ENCODE measurements around the gene MPP3. TPM values are rescaled to one million over a fixed set of nuclear protein-coding genes. Genes with fewer than 3 reads are reported as not detected.

Gene MPP3
- polyA plus RNA-seq, 1 donor (not counting 4 experiments of a cell fraction or from before 2014, with no cell fraction given), result 7.4 TPM

DNA sequence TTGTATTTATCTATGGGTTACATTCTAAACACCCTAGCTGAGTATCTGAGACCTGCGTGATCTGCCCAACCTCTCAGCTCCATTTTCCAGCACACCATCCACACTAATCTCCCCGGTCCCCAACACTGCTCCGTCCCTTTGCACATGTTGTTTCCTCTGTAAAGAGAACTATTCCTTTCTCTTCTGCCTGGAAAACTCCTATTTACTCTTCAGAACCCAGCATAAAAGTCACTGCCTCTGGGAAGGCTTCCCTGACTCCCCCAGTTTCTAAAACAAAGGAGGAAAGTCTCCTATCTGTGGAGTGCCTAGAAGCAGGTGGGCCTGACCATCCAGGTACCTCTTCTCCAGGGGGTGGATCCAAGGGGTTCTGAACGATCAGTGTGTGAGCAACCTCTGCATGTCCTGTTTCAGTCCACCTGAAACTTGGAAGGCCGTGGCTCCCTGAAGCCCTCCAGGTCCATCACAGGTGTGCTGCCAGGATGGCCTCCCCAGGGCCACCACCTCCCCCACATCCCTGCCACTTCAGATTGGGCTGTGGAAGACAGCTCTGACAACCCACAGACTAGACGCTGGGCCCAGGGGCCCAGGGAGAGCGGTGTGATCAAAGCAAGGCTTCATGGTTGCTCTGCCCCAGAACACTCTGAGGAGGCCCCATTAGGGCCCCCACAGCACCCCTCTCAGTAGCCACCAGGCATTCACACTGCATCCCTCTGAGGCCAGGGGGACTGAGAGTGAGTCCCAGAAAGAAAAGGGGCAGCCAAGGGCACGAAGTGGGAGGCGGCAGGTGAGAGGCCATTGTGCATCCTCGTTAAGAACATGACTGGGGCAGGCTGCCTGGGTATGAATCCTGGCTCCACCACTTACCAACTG is 20.3 kb downstream of the MPP3 start:
- no peak overlapping the region for H3K27ac ChIP-seq (ENCODE audit: control insufficient read depth, insufficient read depth, low read length)
- no peak overlapping the region for H3K4me3 ChIP-seq (ENCODE audit: control insufficient read depth in 2 of 3, extremely low read depth in 1 of 3, insufficient read depth in 2 of 3, low read depth in 1 of 3, low read length in 3 of 3)
- H3K27me3 ChIP-seq (ENCODE audit: control insufficient read depth, extremely low read depth, insufficient read depth, low read length), result no peaks in the 10 kb centered on the region
- dilution Hi-C loops (cut with MboI; ENCODE audit: extremely low pct_ligation_motif_present, low sequenced_read_pairs), result no loop called here
- H3K4me2 ChIP-seq (ENCODE audit: control insufficient read depth, extremely low read depth, insufficient read depth, low read depth, low read length), result no peak overlapping the region
- DNase-seq (ENCODE audit: low read depth, low spot score), result no peak
- H3K4me1 ChIP-seq (ENCODE audit: control insufficient read depth, extremely low read depth, insufficient read depth, low read length), result peaks cover 9% of the 10 kb centered on the region
- no peak for TF ChIP-seq EZH2 (IDR thresholded peaks at IDR 0.05; ENCODE audit: low read length)
- TF ChIP-seq, protein P1, sequence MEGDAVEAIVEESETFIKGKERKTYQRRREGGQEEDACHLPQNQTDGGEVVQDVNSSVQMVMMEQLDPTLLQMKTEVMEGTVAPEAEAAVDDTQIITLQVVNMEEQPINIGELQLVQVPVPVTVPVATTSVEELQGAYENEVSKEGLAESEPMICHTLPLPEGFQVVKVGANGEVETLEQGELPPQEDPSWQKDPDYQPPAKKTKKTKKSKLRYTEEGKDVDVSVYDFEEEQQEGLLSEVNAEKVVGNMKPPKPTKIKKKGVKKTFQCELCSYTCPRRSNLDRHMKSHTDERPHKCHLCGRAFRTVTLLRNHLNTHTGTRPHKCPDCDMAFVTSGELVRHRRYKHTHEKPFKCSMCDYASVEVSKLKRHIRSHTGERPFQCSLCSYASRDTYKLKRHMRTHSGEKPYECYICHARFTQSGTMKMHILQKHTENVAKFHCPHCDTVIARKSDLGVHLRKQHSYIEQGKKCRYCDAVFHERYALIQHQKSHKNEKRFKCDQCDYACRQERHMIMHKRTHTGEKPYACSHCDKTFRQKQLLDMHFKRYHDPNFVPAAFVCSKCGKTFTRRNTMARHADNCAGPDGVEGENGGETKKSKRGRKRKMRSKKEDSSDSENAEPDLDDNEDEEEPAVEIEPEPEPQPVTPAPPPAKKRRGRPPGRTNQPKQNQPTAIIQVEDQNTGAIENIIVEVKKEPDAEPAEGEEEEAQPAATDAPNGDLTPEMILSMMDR (optimal IDR thresholded peaks at IDR 0.05 in 1 of 3, IDR thresholded peaks at IDR 0.05 in 1 of 3, conservative IDR thresholded peaks at IDR 0.05 in 1 of 3; ENCODE audit: extremely low read depth in 1 of 3, insufficient read depth in 2 of 3, low read length in 3 of 3), result no peak
- H2AFZ ChIP-seq (ENCODE audit: control insufficient read depth, low read length), result no peak overlapping the region
- no peaks in the 10 kb centered on the region for H3K9me1 ChIP-seq (ENCODE audit: control insufficient read depth, extremely low read depth, insufficient read depth, low read length)
- H3K9me3 ChIP-seq (ENCODE audit: control insufficient read depth, low read depth, low read length), result no peaks in the 10 kb centered on the region
- H3K9ac ChIP-seq (ENCODE audit: control insufficient read depth, extremely low read depth, insufficient read depth, low read length), result no peak overlapping the region
- FAIRE-seq, result no peak
- H3K36me3 ChIP-seq (ENCODE audit: control insufficient read depth in 2 of 2, extremely low read depth in 1 of 2, insufficient read depth in 2 of 2, low read length in 2 of 2), result peaks cover 25 to 34% of the 10 kb centered on the region in 2 experiments
- H4K20me1 ChIP-seq (ENCODE audit: control insufficient read depth, extremely low read depth, insufficient read depth, low read length), result no peaks in the 10 kb centered on the region
- no peaks in the 10 kb centered on the region for H3K79me2 ChIP-seq (ENCODE audit: control insufficient read depth, insufficient read depth, low read length)

DNA sequence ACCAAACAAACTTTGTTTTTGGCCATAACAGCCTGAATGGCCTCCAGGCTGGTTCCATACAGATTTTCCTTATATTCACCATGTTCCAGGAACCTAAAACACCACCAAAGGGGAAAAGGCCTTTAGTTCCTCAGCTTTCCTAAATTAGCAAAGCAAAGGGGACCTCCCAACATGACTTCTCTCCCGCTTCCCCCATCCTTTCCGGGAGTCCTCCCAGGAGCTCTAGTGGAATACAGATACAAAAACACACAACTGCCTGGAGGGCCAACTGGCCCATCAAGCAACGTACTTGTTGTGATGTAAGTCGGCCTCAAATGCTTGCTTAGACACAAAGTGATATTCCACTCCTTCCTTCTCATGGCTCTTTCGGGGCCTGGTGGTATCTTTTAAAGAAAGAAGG is 22.1 kb downstream of the MPP3 start:
- H3K27me3 ChIP-seq (ENCODE audit: control insufficient read depth, extremely low read depth, insufficient read depth, low read length), result no peaks in the 10 kb centered on the region
- no peaks in the 10 kb centered on the region for H3K9me3 ChIP-seq (ENCODE audit: control insufficient read depth, low read depth, low read length)
- no peak overlapping the region for H3K4me2 ChIP-seq (ENCODE audit: control insufficient read depth, extremely low read depth, insufficient read depth, low read depth, low read length)
- peaks cover 9% of the 10 kb centered on the region for H3K4me1 ChIP-seq (ENCODE audit: control insufficient read depth, extremely low read depth, insufficient read depth, low read length)
- no peaks in the 10 kb centered on the region for H3K79me2 ChIP-seq (ENCODE audit: control insufficient read depth, insufficient read depth, low read length)
- H3K4me3 ChIP-seq (ENCODE audit: control insufficient read depth in 2 of 3, extremely low read depth in 1 of 3, insufficient read depth in 2 of 3, low read depth in 1 of 3, low read length in 3 of 3), result no peak overlapping the region
- H2AFZ ChIP-seq (ENCODE audit: control insufficient read depth, low read length), result no peak overlapping the region
- no peaks in the 10 kb centered on the region for H4K20me1 ChIP-seq (ENCODE audit: control insufficient read depth, extremely low read depth, insufficient read depth, low read length)
- no peak overlapping the region for H3K27ac ChIP-seq (ENCODE audit: control insufficient read depth, insufficient read depth, low read length)
- peaks cover 16 to 34% of the 10 kb centered on the region in 2 experiments for H3K36me3 ChIP-seq (ENCODE audit: control insufficient read depth in 2 of 2, extremely low read depth in 1 of 2, insufficient read depth in 2 of 2, low read length in 2 of 2)
- H3K9ac ChIP-seq (ENCODE audit: control insufficient read depth, extremely low read depth, insufficient read depth, low read length), result no peak overlapping the region
- DNase-seq (ENCODE audit: low read depth, low spot score) (no peak), FAIRE-seq (no peak)
- TF ChIP-seq, protein P1 (optimal IDR thresholded peaks at IDR 0.05 in 1 of 3, IDR thresholded peaks at IDR 0.05 in 1 of 3, conservative IDR thresholded peaks at IDR 0.05 in 1 of 3; ENCODE audit: extremely low read depth in 1 of 3, insufficient read depth in 2 of 3, low read length in 3 of 3), result no peak
- TF ChIP-seq EZH2 (IDR thresholded peaks at IDR 0.05; ENCODE audit: low read length), result no peak
- dilution Hi-C loops (cut with MboI; ENCODE audit: extremely low pct_ligation_motif_present, low sequenced_read_pairs), result no loop called here
- H3K9me1 ChIP-seq (ENCODE audit: control insufficient read depth, extremely low read depth, insufficient read depth, low read length), result no peaks in the 10 kb centered on the region

Measured in keratinocyte (primary cell).